ENCODE results near the gene MEF2C.
"Not testable (repeated sequence)": the region's sequence is repeated elsewhere in the genome, so short reads cannot be mapped to it uniquely, and the experiment has no call there.

Gene MEF2C

GRCh38 chr5:88861231-88861630, 21.8 kb downstream of the MEF2C start:
- no peak for DNase-seq (ENCODE audit: low read depth)

- no peak for DNase-seq (ENCODE audit: low read depth)
These were observed 22.5 kb downstream of the MEF2C start for GRCh38 chr5:88860501-88860900.

DNA sequence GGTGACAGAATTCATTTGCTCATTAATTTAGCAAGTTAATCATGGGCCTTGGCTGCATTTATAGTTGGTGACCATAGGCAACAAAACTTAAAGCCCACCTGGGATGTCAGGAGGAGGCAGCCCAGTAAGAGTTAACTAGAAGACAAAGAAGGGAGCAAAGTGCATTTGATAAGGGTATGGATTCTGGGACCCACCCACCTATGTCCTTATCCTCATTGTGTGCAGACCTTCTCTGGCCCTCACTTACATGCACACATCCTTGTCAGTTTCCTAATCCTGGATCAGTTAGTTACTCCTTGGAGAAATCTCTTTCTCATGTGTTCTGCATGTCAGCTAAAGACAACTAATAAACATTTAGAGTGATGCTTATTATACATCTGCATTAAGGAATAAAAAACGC, 24.6 kb downstream of the MEF2C start:
- DNase-seq (ENCODE audit: low read depth): no peak

GRCh38 chr5:88856381-88856780, 26.6 kb downstream of the MEF2C start:
- not testable (repeated sequence) for DNase-seq (ENCODE audit: low read depth)

DNA sequence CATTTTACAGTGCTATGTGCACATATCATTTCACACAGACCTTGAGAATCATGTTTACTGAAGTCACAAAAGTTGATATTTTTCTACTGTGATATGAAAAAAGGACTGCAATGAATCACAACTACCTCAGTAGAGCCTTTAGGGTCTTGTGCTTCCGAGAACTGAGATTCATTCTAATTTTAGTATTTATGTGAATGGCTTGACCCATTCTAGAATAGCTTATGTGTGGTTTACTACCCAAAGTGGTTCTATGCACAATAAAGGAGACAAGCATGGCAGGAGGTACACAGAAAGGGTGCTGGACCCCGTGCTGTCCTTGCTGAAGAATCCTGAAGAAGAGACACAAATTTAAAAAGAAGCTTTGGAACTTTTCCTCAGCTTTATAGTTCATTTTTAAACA, 28.2 kb downstream of the MEF2C start:
- no peak for DNase-seq (ENCODE audit: low read depth)

- no peak for DNase-seq (ENCODE audit: low read depth)
These were observed 35.6 kb downstream of the MEF2C start for GRCh38 chr5:88847420-88847819.

- DNase-seq (ENCODE audit: low read depth): no peak
These were observed 36.5 kb downstream of the MEF2C start for GRCh38 chr5:88846434-88846833.

- no peak for DNase-seq (ENCODE audit: low read depth)
These were observed 37.8 kb downstream of the MEF2C start for GRCh38 chr5:88845081-88845697.

DNA sequence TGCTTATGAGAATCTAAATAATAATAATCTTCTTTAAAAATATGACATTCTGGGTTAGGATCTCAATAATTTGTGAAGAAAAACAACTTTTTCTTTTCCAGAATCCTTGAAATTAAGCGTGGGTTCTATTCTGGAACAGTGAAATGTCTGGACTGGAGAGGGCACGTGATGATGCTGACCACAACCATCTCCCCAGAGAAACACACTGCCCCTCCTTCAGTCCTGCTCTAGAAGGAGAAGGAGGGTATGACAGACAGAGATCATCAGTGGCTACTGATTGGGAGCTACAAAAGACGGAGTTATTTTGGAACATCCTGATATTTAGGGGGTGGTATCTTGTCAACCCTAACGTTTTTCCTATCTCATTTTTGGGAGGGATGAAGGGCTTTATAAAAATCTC, 40.2 kb downstream of the MEF2C start:
- no peak for DNase-seq (ENCODE audit: low read depth)

- DNase-seq (ENCODE audit: low read depth): no peak
These were observed 41.8 kb downstream of the MEF2C start for GRCh38 chr5:88841212-88841611.

GRCh38 chr5:88840495-88840894, 42.5 kb downstream of the MEF2C start:
- DNase-seq (ENCODE audit: low read depth): no peak

GRCh38 chr5:88839238-88839637, 43.7 kb downstream of the MEF2C start:
- no peak for DNase-seq (ENCODE audit: low read depth)

- DNase-seq (ENCODE audit: low read depth): no peak
These were observed 44.5 kb downstream of the MEF2C start for GRCh38 chr5:88838500-88838899.

GRCh38 chr5:88837817-88838216, 45.2 kb downstream of the MEF2C start:
- no peak for DNase-seq (ENCODE audit: low read depth)

DNA sequence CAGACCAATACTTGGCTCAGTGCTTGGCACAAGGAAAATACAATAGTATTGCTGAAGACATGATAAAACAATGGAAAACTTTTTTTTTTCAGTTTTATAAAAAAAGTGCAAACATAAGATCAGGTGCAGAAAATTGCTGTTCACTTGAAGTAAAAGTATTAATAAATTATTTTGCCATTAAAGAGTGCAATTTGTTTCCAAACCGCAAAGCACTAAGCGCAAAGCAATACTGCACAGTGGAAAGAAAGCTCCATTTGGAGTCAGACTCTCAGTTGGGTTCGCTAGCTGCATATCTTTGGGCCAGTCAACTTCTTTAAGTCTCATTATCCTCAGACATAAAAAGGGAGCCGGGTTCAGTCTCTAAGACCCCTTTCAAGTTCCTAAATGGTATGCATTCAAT, 45.8 kb downstream of the MEF2C start:
- DNase-seq (ENCODE audit: low read depth): no peak

DNA sequence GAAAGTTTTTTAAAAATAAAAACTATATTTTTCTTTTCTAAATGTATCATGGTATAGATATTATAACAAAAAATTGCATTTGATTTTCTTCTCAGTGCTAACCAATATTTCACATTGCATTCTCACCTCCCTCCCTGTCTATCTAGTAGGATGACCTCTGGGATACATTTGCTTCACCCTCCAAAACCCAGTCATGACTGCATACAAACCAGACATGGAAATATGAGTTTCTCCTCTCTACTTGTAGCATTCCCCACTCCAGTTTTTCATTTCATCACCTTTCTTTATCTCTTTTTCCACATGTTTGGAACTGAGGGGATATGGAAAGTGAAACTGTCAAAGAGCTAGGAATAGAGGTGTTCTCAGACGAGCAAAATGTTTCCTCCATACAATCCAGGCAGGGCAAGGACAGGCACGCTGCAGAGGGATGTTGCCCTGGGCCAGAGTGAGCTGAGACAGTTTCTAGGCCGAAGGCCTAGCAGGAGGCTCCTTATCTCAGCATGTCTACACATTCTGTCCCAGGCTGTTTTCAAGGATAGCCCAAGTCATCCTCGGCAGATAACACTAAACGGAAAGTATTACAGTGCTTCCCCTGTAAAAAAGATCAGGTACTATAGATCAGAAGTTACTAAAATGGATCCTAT, 46.7 kb downstream of the MEF2C start:
- DNase-seq (ENCODE audit: low read depth): no peak

DNA sequence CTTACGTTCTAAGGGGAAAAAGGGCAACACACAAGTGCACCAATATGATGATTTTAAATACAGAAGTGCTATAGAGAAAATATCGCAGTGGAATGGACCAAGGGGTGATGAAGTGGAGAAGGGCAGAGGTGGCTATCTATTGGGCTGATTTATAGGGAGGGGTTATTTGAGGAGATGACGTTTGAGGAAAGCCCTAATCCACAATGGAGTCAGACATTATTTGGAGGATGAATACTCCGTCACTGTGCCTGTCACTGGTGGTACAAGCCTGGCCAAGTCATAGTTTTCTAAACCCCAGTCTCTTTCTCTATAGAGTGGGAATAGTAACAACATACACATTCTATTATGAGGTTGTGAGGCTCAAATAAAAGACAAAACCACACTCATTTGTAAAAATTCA, 48.5 kb downstream of the MEF2C start:
- DNase-seq (ENCODE audit: low read depth): no peak

- DNase-seq (ENCODE audit: low read depth): no peak
These were observed 48.9 kb downstream of the MEF2C start for GRCh38 chr5:88834131-88834462.

- no peak for DNase-seq (ENCODE audit: low read depth)
These were observed 49.4 kb downstream of the MEF2C start for GRCh38 chr5:88833371-88834130.

GRCh38 chr5:88831816-88832215, 51.2 kb downstream of the MEF2C start:
- DNase-seq (ENCODE audit: low read depth): no peak

DNA sequence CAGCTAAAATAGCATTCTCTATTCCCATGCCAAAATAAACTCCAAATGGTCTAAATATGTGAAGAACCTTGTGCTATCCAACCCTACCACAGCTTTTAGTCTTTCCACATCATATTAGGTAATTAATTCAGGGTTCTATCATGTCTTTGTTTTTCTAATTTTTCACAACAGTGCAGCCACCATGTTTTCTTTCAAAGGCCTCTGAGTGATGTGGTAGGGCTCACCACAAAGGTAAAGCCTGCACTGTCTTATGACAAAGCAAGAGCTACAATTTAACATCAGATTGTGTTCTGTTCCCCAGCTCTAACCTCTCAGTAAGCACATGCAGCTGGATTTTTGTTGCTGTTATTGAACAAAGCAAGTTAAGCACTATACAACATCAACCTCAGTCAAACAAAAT, 52.4 kb downstream of the MEF2C start:
- no peak for DNase-seq (ENCODE audit: low read depth)

- DNase-seq (ENCODE audit: low read depth): no peak
These were observed 53.2 kb downstream of the MEF2C start for GRCh38 chr5:88829775-88830174.

DNA sequence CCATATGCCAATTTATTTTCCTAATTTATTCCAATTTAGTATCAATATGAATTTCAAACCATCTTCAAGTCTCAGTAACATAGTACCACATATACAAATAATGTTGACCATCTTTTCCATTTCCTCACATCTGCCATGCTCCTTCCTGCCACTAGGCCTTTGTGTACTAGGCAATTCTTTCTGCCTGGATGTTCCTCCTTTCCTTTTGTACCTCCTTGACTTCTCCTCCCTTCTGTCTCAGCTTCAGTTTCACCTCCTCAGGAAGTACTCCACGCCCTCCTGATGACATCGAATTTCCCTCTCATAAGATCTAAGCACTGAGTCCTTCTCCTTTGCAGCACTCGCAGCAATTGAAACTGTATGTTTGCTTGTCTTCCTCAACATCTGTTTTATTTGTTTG, 53.9 kb downstream of the MEF2C start:
- DNase-seq (ENCODE audit: low read depth): no peak

GRCh38 chr5:88827997-88828396, 55.0 kb downstream of the MEF2C start:
- no peak for DNase-seq (ENCODE audit: low read depth)

All from non-pigmented ciliary epithelial cell (primary cell).